Natural killer cell treated with Interleukin-12 subunit alpha and Interleukin-12 subunit beta and Interleukin-15 and Interleukin-18, amount 100 ng/mL, for 72 hours (primary cell): ENCODE results near the gene SUMO2. TPM values are rescaled to one million over a fixed set of nuclear protein-coding genes. Genes with fewer than 3 reads are reported as not detected.
A peak's percentile ranks its signal among the peaks of the same experiment; 100 is the strongest.
"Not testable (repeated sequence)": the region's sequence is repeated elsewhere in the genome, so short reads cannot be mapped to it uniquely, and the experiment has no call there.

ENCODE experiments used
- ATAC-seq, 2 donors: fragments of 150-1000 bp; cut with Tn5 transposase in 1 of 2; sonication (Bioruptor Pico), chemical (Tn5 transposase) in 1 of 2; 2 replicates each; pipeline ENCODE4 v1.10.0; 2021
- DNase-seq: peaks from one replicate; pipeline ENCODE4 v3.0.0; 2022; ENCODE audit warnings: low spot score
- H3K27ac Mint-ChIP-seq, 2 donors: 1 replicate in 1 of 2; 2 replicates in 1 of 2; pipeline ENCODE4 v1.8.0; 2022; ENCODE audit warnings: mixed read lengths in 2 of 2, mild to moderate bottlenecking in 1 of 2, moderate library complexity in 1 of 2
- H3K27me3 Mint-ChIP-seq, 2 donors: 1 replicate in 1 of 2; 2 replicates in 1 of 2; pipeline ENCODE4 v1.8.0; 2022; ENCODE audit warnings: mixed read lengths in 2 of 2
- H3K36me3 Mint-ChIP-seq: one replicate; pipeline ENCODE4 v1.8.0; 2022; ENCODE audit warnings: mixed read lengths
- H3K4me1 Mint-ChIP-seq, 2 donors: 1 replicate in 1 of 2; 2 replicates in 1 of 2; pipeline ENCODE4 v1.8.0; 2022; ENCODE audit warnings: low read depth in 2 of 2, mixed read lengths in 2 of 2, mild to moderate bottlenecking in 1 of 2
- H3K4me3 Mint-ChIP-seq: one replicate; pipeline ENCODE4 v1.8.0; 2022; ENCODE audit warnings: mixed read lengths
- H3K9me3 Mint-ChIP-seq: 2 replicates; pipeline ENCODE4 v1.8.0; 2022; ENCODE audit warnings: mixed read lengths
- total RNA-seq, 2 donors: library from RNA; stranded (reverse); gene quantifications; one replicate each; pipeline ENCODE4 v1.2.3, GENCODE V29; 2022

The SUMO2 gene
- 100 to 1,000 TPM; 332 to 497 TPM for total RNA-seq

GRCh38 chr17:75182569-75183436 lies at the start of gene SUMO2:
TSS of gene SUMO2 (minus strand) at chr17:75182959. CDS start at chr17:75182834, 125 bp downstream.
- ATAC-seq (peak; percentile 94 to 95), DNase-seq (peak; percentile 95)
- H3K4me3 Mint-ChIP-seq = peak within 1 kb of the TSS; percentile 91
- H3K9me3 Mint-ChIP-seq = no peaks in the 10 kb centered on the region
- peaks cover 8% of the 10 kb centered on the region for H3K36me3 Mint-ChIP-seq
- H3K27me3 Mint-ChIP-seq = no peaks in the 10 kb centered on the region
- H3K4me1 Mint-ChIP-seq = peaks cover 26 to 28% of the 10 kb centered on the region in 2 donors
- peak within 1 kb of the TSS; percentile 72 to 87 for H3K27ac Mint-ChIP-seq

DNA sequence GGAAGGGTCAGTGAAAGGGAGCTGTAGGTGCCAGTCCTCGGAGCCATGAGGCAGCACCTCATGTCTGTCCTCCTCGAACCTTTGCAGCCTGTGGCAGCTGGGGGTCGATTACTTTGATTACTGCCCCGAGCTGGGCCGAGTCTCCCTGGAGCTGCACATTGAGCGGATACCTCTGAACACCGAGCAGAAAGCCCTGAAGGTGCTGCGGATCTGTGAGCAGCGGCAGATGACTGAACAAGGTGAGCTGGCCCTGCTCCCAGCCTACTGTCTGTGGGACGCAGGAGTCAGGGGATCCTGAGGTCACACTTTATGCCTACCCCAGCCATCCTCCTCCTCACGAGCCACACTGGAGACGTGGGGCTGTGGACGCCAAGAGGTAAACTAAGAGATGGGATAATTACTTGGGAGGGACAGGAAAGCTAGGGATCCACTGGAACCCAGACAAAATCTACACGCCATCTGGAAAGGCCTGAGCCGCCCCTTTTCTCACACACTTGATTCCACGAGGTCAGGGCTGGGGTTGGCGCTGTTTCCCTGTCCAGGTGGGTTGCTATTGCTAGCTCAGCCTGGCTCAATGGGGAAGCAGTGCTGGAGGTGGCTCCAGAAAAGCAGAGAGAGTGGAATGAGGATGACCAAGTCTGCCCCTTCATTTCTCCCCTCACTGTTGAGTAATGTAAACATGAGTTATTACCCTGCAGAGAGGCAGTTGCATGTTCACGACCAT lies 49.1 kb upstream of the SUMO2 start:
- H3K9me3 Mint-ChIP-seq = no peaks in the 10 kb centered on the region
- no peaks in the 10 kb centered on the region for H3K4me1 Mint-ChIP-seq
- DNase-seq (no peak), ATAC-seq (no peak)
- peaks cover 16% of the 10 kb centered on the region for H3K36me3 Mint-ChIP-seq
- H3K27me3 Mint-ChIP-seq = no peaks in the 10 kb centered on the region
- H3K4me3 Mint-ChIP-seq = no peak overlapping the region
- no peak overlapping the region for H3K27ac Mint-ChIP-seq

- Mint-ChIP-seq H3K27ac (no peak overlapping the region), H3K4me1 (no peaks in the 10 kb centered on the region), H3K27me3 (no peaks in the 10 kb centered on the region), H3K9me3 (no peaks in the 10 kb centered on the region), H3K36me3 (peaks cover 16% of the 10 kb centered on the region), H3K4me3 (no peak overlapping the region)
- ATAC-seq (no peak), DNase-seq (no peak)
Observed at GRCh38 chr17:75231071-75231470, 48.3 kb upstream of the SUMO2 start.

- ATAC-seq (no peak), DNase-seq (no peak)
- no peaks in the 10 kb centered on the region for H3K27me3 Mint-ChIP-seq
- H3K4me1 Mint-ChIP-seq = no peaks in the 10 kb centered on the region
- no peaks in the 10 kb centered on the region for H3K9me3 Mint-ChIP-seq
- H3K4me3 Mint-ChIP-seq = no peak overlapping the region
- H3K36me3 Mint-ChIP-seq = peaks cover 9% of the 10 kb centered on the region
- no peak overlapping the region for H3K27ac Mint-ChIP-seq
Observed at GRCh38 chr17:75228847-75229246, 46.1 kb upstream of the SUMO2 start.

GRCh38 chr17:75228305-75228704 lies 45.5 kb upstream of the SUMO2 start:
- Mint-ChIP-seq H3K9me3 (no peaks in the 10 kb centered on the region), H3K4me3 (no peak overlapping the region), H3K27ac (no peak overlapping the region), H3K36me3 (peaks cover 9% of the 10 kb centered on the region), H3K27me3 (no peaks in the 10 kb centered on the region), H3K4me1 (no peaks in the 10 kb centered on the region)
- DNase-seq = no peak
- ATAC-seq = no peak

GRCh38 chr17:75227729-75228128 lies 45.0 kb upstream of the SUMO2 start:
- H3K9me3 Mint-ChIP-seq = no peaks in the 10 kb centered on the region
- no peaks in the 10 kb centered on the region for H3K4me1 Mint-ChIP-seq
- H3K36me3 Mint-ChIP-seq = peaks cover 9% of the 10 kb centered on the region

GRCh38 chr17:75225016-75225415 lies 42.3 kb upstream of the SUMO2 start:
- H3K9me3 Mint-ChIP-seq = no peaks in the 10 kb centered on the region
- H3K4me1 Mint-ChIP-seq = peaks cover 0 to 5% of the 10 kb centered on the region in 2 donors
- H3K4me3 Mint-ChIP-seq = no peak overlapping the region
- H3K27me3 Mint-ChIP-seq = no peaks in the 10 kb centered on the region
- ATAC-seq = no peak
- no peak overlapping the region for H3K27ac Mint-ChIP-seq
- DNase-seq = no peak
- peaks cover 8% of the 10 kb centered on the region for H3K36me3 Mint-ChIP-seq

More at GRCh38 chr17:75227729-75228128, 45.0 kb upstream of the SUMO2 start:
- DNase-seq = no peak
- ATAC-seq = no peak
- no peaks in the 10 kb centered on the region for H3K27me3 Mint-ChIP-seq
- H3K27ac Mint-ChIP-seq = no peak overlapping the region
- no peak overlapping the region for H3K4me3 Mint-ChIP-seq

DNA sequence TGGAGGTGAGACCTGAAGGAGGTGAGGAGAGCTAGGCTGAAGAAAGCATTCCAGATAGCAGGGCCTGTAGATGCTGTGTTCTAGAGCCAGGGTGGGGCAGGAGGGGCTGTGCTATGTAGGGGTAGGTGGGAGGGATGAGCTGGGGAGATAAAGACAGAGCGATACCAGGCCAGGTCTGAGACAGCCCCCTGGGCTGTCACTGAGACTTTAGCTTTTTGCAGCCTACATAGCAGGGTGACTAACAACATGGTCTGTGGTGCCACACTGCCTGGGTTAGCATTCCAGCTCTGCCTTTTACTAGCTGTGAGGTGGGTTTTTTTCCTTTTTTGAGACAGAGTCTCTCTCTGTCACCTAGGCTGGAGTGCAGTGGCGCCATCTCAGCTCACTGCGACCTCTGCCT lies 37.1 kb upstream of the SUMO2 start:
- Mint-ChIP-seq H3K9me3 (no peaks in the 10 kb centered on the region), H3K27me3 (no peaks in the 10 kb centered on the region), H3K27ac (no peak overlapping the region), H3K4me1 (peaks cover 0 to 8% of the 10 kb centered on the region in 2 donors), H3K4me3 (no peak overlapping the region), H3K36me3 (peaks cover 26% of the 10 kb centered on the region)
- DNase-seq (no peak), ATAC-seq (no peak)

DNA sequence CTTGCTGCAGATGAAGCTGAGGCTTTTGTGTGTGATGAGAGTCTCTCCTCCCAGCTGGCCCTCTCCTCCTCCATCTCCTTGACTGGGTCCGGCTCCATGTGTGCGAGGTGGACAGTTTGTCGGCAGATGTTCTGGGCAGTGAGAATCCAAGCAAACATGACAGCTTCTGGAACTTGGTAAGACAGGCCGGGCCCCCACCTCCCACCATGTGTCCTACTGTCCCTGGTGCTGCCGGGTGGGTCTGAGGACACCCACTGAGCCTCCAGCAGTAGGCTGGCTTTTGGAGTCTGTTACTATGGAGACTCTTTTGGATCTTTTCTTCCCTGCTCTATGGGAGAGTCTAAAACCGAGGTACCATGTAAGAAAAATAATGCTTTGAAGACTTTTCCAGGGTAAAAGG lies 35.4 kb upstream of the SUMO2 start:
- DNase-seq = no peak
- Mint-ChIP-seq H3K4me1 (peaks cover 0 to 8% of the 10 kb centered on the region in 2 donors), H3K27me3 (no peaks in the 10 kb centered on the region), H3K9me3 (no peaks in the 10 kb centered on the region), H3K4me3 (no peak overlapping the region), H3K27ac (no peak overlapping the region), H3K36me3 (peaks cover 22% of the 10 kb centered on the region)
- no peak for ATAC-seq

DNA sequence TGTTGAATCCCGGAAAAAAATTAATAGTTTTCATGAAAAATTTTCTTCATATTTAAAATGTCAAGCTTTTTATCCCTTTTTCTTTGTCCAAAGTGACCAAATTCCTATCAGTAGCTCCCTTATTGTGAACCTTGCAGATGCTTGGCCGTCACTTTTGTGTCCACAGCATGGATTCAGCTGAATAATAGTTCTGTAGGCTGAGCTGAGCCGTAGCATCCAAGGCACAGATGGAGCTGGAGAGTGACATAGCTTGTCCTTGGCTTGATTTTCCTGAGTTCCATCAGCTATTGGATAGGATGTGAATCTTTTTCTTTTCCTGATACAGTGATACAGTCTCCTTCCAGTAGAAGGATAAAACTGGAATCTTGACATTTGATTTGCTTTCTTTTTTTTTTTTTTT lies 26.3 kb upstream of the SUMO2 start:
- peaks cover 12 to 13% of the 10 kb centered on the region in 2 donors for H3K4me1 Mint-ChIP-seq
- no peaks in the 10 kb centered on the region for H3K27me3 Mint-ChIP-seq
- no peaks in the 10 kb centered on the region for H3K9me3 Mint-ChIP-seq
- peak overlapping the region in 1 of 2 donors; percentile 21 for H3K27ac Mint-ChIP-seq
- DNase-seq = no peak
- H3K36me3 Mint-ChIP-seq = peaks cover 16% of the 10 kb centered on the region
- no peak for ATAC-seq
- H3K4me3 Mint-ChIP-seq = no peak overlapping the region

DNA sequence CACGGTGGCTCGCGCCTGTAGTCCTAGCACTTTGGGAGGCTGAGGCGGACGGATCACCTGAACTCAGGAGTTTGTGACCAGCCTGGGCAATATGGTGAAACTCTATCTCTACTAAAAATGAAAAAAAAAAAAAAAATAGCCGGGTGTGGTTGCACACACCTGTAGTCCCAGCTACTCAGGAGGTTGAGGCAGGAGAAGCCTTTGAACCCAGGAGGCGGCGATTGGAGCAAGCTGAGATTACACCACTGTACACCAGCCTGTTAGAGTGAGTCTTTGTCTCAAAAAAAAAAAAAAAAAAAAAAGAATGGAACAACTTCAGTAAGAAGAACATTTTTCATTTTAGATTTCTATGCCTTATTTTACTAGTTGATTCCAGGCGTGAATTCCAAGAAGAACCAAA lies 25.4 kb upstream of the SUMO2 start:
- no peak overlapping the region for H3K4me3 Mint-ChIP-seq
- ATAC-seq (no peak), DNase-seq (no peak)
- no peak overlapping the region for H3K27ac Mint-ChIP-seq
- no peaks in the 10 kb centered on the region for H3K27me3 Mint-ChIP-seq
- H3K36me3 Mint-ChIP-seq = peaks cover 16% of the 10 kb centered on the region
- no peaks in the 10 kb centered on the region for H3K9me3 Mint-ChIP-seq
- H3K4me1 Mint-ChIP-seq = peaks cover 12 to 14% of the 10 kb centered on the region in 2 donors

- Mint-ChIP-seq H3K36me3 (peaks cover 16% of the 10 kb centered on the region), H3K9me3 (no peaks in the 10 kb centered on the region), H3K27me3 (no peaks in the 10 kb centered on the region), H3K4me1 (peaks cover 12 to 14% of the 10 kb centered on the region in 2 donors), H3K4me3 (no peak overlapping the region), H3K27ac (no peak overlapping the region)
- ATAC-seq = no peak
- no peak for DNase-seq
Observed at GRCh38 chr17:75207760-75208159, 25.0 kb upstream of the SUMO2 start.

- H3K9me3 Mint-ChIP-seq, ATAC-seq, DNase-seq, H3K27me3 Mint-ChIP-seq: not testable (repeated sequence)
- Mint-ChIP-seq H3K4me3 (peak overlapping the region; percentile 98), H3K4me1 (peaks cover 12 to 14% of the 10 kb centered on the region in 2 donors), H3K36me3 (peaks cover 16% of the 10 kb centered on the region), H3K27ac (peak overlapping the region; percentile 95 to 98)
Observed at GRCh38 chr17:75207050-75207407, 24.3 kb upstream of the SUMO2 start.

DNA sequence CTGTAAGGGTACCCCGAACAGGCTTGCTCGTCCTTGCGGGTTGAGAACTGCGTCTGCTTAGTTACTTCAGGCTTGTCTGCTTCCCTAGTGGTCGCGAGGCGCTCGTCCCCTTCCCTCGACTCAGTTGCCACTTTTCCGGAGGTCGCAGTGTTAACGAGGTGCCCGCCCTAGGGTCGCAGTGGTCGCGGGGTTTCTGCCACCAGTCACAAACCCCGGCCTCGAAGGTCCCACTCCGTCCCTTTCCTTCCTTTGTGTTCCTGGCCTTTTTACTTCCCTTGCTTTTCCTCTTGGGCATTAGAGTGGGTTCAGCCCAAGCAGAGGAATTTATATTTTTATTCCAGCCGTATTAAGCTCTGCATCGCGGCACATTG lies 23.0 kb upstream of the SUMO2 start:
- H3K36me3 Mint-ChIP-seq = peaks cover 11% of the 10 kb centered on the region
- H3K27ac Mint-ChIP-seq = peak overlapping the region; percentile 95 to 98
- H3K27me3 Mint-ChIP-seq = no peaks in the 10 kb centered on the region
- H3K4me1 Mint-ChIP-seq = peaks cover 14 to 15% of the 10 kb centered on the region in 2 donors
- no peaks in the 10 kb centered on the region for H3K9me3 Mint-ChIP-seq
- DNase-seq = no peak
- ATAC-seq = no peak
- H3K4me3 Mint-ChIP-seq = peak overlapping the region; percentile 98
